Mucosa of descending colon (tissue), 3 donors: ENCODE data around the gene AFTPH. TPM values are rescaled to one million over a fixed set of nuclear protein-coding genes. Genes with fewer than 3 reads are reported as not detected.

ENCODE experiments used
- ATAC-seq: fragments of 200-7000 bp; cut with Tn5 transposase; one replicate; pipeline ENCODE4 v1.9.1; 2020; ENCODE audit warnings: mild to moderate bottlenecking, moderate library complexity
- DNase-seq, 3 donors: peaks; one replicate each; pipeline ENCODE4 v3.0.0-alpha.2; 2020
- H3K36me3 ChIP-seq: fragments of 200-600 bp; one replicate; pipeline ENCODE4 v1.8.0; 2021; ENCODE audit warnings: low read depth, mild to moderate bottlenecking
- H3K4me1 ChIP-seq: fragments of 200-600 bp; one replicate; pipeline ENCODE4 v1.8.0; 2021; ENCODE audit warnings: low read depth, mild to moderate bottlenecking
- H3K4me3 ChIP-seq: fragments of 200-600 bp; one replicate; pipeline ENCODE4 v1.8.0; 2021; ENCODE audit warnings: mild to moderate bottlenecking
- H3K9me3 ChIP-seq: fragments of 200-600 bp; one replicate; pipeline ENCODE4 v1.8.0; 2021; ENCODE audit warnings: mild to moderate bottlenecking
- intact Hi-C, 2 donors: fragments of 100-400 bp; cut with DNase I in 1 of 2; cut with micrococcal nuclease in 1 of 2; formaldehyde crosslinking; loops; one replicate each; pipeline versions ENCODE4 v1.11.0 to v1.11.1; 2022; cut with DNase I, micrococcal nuclease
- total RNA-seq, 3 donors: library from RNA; stranded (reverse); fragmentation: NEBNext Ultra II Directional in 2 of 3; extraction: Animal tissue kit (Norgen Biotek cat#: 25700) in 2 of 3; gene quantifications; one replicate each; pipeline versions ENCODE4 v1.2.1 to v1.2.4, GENCODE V29; 2021 to 2023
- TF ChIP-seq, protein P1 (sequence below): fragments of 200-600 bp; IDR thresholded peaks from one replicate; pipeline ENCODE4 v1.8.0; 2022; ENCODE audit warnings: antibody characterized with exemption, mild to moderate bottlenecking
- donor health status: DM: no; HTN: no; CAD: no; lungs with moderate emphysema.
- donor health status: DM: no; HTN: no; CAD: no.
- donor health status: DM: no; HTN: yes; CAD: no.

Gene AFTPH
- total RNA-seq, 3 donors from 2014 or later, result 45.9 to 61.2 (median 50.4) TPM

DNA sequence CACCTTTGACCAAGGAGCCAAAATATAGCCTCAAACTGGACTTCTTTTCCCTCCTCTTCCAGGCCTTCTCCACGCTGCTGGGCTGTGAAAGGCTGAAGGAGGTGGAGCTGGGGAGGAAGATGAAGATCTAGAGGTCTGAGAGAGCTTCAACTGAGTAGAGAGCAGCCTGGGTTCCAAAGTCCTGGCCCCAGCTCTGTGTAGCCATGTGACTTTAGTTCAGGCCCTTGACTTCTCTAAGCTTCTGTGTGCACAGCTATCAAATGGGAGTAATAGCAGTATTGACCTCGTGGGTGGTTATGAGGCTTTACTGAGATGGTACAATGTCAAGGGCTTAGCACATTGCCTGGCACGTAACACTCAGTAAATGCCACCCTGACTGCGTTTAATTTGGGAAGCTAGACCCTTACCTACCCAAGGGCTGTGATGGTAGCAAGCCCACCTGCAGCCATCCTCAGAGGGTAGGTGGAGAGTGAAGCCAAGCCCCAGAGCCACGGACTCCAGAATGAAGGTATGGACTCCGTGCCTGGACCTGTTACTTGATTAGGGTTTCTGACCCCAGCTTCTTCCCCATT, 91.2 kb downstream of the AFTPH start:
- ATAC-seq, result no peak

DNA sequence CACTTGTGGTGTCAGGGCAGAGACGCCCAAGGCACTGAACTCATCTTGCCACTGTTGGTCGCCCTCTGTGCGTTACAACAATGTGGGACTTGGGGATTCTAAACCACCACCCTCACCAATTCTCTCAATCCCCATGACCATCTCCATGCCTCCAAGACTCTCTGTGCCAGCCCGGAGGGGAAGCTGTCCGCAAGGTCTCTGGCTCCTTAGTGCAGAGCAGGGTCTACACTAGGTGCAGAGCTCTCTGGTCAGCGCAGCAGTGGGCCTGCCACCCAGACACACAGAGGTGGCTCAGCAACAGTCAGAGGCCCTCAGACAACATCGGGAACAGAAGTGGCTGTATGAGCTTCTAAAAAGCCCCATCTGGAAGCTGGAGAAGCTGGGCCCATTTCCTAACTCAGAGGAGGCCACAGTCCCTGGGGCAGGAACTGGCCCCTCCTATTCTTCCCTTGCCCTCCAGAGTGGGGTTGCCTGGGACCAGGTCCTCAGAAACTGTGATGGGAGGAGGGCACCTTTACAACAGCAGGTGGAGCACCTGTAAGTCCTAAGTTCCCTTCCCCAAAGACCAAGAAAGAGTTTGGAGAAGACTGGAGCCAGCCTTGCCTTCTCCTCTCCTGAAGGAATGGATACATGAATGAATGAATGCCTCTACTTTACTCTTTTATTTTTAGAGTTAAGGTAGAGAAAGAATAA, 91.9 kb downstream of the AFTPH start:
- no peak for ATAC-seq
- TF ChIP-seq, protein P1, sequence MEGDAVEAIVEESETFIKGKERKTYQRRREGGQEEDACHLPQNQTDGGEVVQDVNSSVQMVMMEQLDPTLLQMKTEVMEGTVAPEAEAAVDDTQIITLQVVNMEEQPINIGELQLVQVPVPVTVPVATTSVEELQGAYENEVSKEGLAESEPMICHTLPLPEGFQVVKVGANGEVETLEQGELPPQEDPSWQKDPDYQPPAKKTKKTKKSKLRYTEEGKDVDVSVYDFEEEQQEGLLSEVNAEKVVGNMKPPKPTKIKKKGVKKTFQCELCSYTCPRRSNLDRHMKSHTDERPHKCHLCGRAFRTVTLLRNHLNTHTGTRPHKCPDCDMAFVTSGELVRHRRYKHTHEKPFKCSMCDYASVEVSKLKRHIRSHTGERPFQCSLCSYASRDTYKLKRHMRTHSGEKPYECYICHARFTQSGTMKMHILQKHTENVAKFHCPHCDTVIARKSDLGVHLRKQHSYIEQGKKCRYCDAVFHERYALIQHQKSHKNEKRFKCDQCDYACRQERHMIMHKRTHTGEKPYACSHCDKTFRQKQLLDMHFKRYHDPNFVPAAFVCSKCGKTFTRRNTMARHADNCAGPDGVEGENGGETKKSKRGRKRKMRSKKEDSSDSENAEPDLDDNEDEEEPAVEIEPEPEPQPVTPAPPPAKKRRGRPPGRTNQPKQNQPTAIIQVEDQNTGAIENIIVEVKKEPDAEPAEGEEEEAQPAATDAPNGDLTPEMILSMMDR, result no peak
- DNase-seq, result peak in 1 of 3 donors; percentile 17
- peaks cover 3% of the 10 kb centered on the region for H3K4me1 ChIP-seq
- no peaks in the 10 kb centered on the region for H3K9me3 ChIP-seq
- no peaks in the 10 kb centered on the region for H3K36me3 ChIP-seq
- intact Hi-C loops, result no loop called here
- no peak overlapping the region for H3K4me3 ChIP-seq

More for the DNA sequence above, 91.2 kb downstream of the AFTPH start:
- no peaks in the 10 kb centered on the region for H3K36me3 ChIP-seq
- intact Hi-C loops, result no loop called here
- no peaks in the 10 kb centered on the region for H3K9me3 ChIP-seq
- no peak overlapping the region for H3K4me3 ChIP-seq
- peaks cover 3% of the 10 kb centered on the region for H3K4me1 ChIP-seq
- DNase-seq, result no peak
- TF ChIP-seq, protein P1, result no peak

DNA sequence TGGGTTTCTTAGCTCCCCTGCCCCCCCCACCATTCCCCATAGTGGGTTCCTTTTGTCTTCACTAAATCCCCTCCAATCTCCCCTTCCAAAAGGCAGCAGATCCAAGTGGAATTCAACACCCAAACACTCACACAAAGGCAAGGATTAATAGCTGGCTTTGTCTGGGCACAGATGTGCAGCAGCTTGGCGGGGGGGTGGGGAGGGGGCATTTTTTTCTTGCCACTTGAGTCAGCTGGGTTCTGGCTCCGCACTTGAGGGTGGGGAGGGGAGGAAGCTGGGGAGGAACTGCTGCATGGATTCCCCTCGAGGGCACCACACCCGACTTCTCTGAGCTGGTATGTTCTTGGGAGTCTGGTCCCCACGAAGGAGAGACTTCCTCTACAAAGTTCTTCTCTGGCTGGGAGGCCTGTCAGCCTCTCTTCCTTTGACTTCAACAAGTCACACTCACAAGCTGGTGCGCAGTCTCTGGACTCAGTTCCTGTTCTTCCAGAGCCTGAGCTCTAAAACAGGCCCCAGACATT, 93.6 kb downstream of the AFTPH start:
- Histone ChIP-seq H3K4me1 (peaks cover 3% of the 10 kb centered on the region), H3K36me3 (no peaks in the 10 kb centered on the region), H3K9me3 (no peaks in the 10 kb centered on the region), H3K4me3 (no peak overlapping the region)
- no peak for ATAC-seq
- TF ChIP-seq, protein P1, result no peak
- peak in 1 of 3 donors; percentile 21 for DNase-seq
- intact Hi-C loops, result no loop called here

DNA sequence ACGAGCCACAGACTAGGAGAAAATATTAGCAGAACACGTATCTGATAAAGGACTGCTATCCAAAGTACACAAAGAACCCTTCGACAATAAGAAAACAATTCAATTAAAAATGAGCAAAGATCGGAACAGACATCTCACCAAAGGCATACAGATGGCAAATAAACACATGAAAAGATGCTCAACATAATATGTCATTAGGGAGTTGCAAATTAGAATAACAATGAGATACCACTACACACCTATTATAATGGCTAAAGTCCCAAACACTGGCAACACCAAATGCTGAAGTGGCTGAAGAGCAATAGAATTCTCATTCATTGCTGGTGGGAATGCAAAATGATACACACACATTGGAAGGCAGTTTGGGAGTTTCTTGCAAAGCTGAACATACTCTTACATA, 96.5 kb downstream of the AFTPH start:
- TF ChIP-seq, protein P1, result no peak
- H3K4me3 ChIP-seq, result no peak overlapping the region
- peaks cover 3% of the 10 kb centered on the region for H3K4me1 ChIP-seq
- H3K36me3 ChIP-seq, result no peaks in the 10 kb centered on the region
- DNase-seq (no peak), ATAC-seq (no peak)
- intact Hi-C loops, result no loop called here
- H3K9me3 ChIP-seq, result no peaks in the 10 kb centered on the region

DNA sequence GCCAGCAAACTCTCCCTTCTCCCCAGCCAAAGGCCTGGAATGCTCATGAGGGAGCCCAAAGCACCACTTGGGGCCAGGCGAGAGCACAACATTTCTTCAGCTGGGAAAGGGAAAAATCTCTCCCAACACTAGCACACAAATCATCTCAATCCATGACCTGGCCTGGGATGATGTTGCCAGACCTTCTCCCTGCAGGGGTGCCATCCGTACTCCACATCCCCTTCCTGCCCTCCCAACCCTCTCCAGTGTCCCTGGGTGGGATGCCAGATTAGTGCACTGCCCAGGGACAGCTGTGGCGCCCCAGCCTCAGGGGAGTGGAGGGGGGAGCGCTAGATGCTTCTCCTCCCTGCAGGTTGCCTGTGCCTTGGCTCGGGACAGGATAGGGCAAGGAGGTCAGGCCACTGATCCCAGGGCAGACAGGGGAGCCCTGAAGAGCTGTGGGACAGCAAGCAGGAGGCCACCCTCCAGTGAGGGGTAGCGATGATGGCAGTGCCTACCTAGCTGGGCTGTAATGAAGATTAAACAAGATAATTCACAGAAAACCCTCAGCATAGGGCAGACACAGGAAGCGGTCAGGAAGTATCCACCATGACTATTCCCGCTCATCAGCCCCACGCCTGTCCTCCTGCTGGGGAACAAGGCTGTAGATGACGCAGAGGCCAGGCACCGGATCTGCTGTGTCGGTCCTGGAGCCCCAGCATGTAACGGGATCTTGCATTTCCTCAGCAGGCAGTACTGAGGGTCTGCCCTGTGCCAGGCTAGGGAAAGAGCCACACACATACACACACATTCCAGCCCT, 98.5 kb downstream of the AFTPH start:
- no peaks in the 10 kb centered on the region for H3K9me3 ChIP-seq
- H3K4me3 ChIP-seq, result no peak overlapping the region
- DNase-seq (peak in 1 of 3 donors; percentile 6), ATAC-seq (peak; percentile 9)
- H3K4me1 ChIP-seq, result no peaks in the 10 kb centered on the region
- TF ChIP-seq, protein P1, result no peak
- intact Hi-C loops, result no loop called here
- H3K36me3 ChIP-seq, result no peaks in the 10 kb centered on the region
